ENCODE data around the gene SCAP. TPM values are rescaled to one million over a fixed set of nuclear protein-coding genes. Genes with fewer than 3 reads are reported as not detected.
A peak's percentile ranks its signal among the peaks of the same experiment; 100 is the strongest.

Gene SCAP
- total RNA-seq, 2 experiments from 2014 or later = 53.6 to 56.5 TPM

DNA sequence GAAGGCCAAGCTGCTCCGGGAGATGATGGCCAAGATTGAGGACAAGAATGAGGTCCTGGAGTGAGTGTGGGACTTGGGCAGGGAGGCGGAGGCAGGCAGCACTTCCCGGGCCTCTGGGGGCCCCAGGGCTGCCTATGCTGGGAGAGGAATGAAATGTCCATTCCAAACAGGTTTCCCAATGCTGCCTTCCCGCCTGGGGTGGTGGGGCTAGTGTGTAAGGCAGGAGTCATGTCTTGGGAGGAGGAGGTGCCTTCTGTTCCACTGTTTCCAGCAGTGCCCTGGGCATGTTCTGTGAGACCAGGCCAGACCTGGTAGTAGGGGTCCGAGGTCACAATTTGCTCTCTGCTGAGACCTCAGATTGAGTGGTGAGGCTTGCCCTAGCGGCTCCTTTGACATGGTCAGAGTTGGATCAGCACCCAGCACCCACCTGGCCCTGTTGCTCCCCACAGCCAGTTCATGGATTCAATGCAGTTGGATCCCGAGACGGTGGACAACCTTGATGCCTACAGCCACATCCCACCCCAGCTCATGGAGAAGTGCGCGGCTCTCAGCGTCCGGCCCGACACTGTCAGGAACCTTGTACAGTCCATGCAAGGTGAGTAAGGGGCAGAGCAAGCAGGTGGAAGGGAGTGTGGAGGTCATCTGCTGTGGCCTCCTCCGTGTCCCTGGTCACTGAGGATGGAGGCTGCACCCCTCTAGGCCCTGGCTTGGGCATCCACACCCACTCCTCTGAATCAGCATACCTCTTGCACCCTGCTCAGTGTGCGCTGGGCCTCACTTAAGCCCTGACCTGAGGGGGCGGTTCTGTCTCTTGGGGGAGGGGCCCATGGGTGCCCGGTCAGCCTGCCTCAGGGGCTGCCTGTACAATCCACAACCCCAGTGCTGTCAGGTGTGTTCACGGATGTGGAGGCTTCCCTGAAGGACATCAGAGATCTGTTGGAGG lies 67.6 kb downstream of the SCAP start:
- no peak for DNase-seq
- Mint-ChIP-seq H3K4me3 (no peak overlapping the region), H3K27me3 (no peaks in the 10 kb centered on the region), H3K4me1 (peaks cover 10% of the 10 kb centered on the region), H3K27ac (peak overlapping the region; percentile 32), H3K36me3 (ENCODE audit: low read depth) (peaks cover 19% of the 10 kb centered on the region), H3K9me3 (no peaks in the 10 kb centered on the region)
- ChIA-PET POLR2A (interaction anchor here (1.4 kb wide), 1 partner anchor 13 kb away, joined by 4 read pairs; no protein-coding TSS in a partner anchor), CTCF (no interaction called here)

DNA sequence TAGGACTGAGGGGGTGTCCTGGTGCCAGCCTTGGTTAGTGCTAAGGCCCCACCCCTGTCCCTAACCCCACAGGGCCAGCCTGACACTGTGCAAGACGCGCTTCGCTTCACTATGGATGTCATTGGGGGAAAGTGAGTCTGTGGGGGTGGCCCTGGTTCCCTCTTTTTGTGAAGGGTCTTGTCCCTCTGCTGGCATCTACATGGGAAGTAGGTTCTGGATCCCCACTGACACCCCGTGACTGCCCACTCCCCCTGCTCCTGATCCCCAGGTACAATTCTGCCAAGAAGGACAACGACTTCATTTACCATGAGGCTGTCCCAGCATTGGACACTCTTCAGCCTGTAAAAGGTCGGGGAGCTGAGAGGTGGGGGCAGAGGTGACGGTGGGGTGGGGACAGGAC lies 68.5 kb downstream of the SCAP start:
- CTCF ChIA-PET = interaction anchor here (0.6 to 1.7 kb wide), 3 partner anchors 14 to 19 kb away, joined by 3 to 6 read pairs (median 3); no protein-coding TSS in a partner anchor
- H3K27ac Mint-ChIP-seq = no peak overlapping the region
- POLR2A ChIA-PET = interaction anchor here (1.1 kb wide), 1 partner anchor 12 kb away, joined by 3 read pairs; no protein-coding TSS in a partner anchor
- H3K9me3 Mint-ChIP-seq = no peaks in the 10 kb centered on the region
- H3K4me1 Mint-ChIP-seq = peaks cover 10% of the 10 kb centered on the region
- H3K27me3 Mint-ChIP-seq = no peaks in the 10 kb centered on the region
- H3K4me3 Mint-ChIP-seq = no peak overlapping the region
- DNase-seq = no peak
- H3K36me3 Mint-ChIP-seq (ENCODE audit: low read depth) = peaks cover 15% of the 10 kb centered on the region

DNA sequence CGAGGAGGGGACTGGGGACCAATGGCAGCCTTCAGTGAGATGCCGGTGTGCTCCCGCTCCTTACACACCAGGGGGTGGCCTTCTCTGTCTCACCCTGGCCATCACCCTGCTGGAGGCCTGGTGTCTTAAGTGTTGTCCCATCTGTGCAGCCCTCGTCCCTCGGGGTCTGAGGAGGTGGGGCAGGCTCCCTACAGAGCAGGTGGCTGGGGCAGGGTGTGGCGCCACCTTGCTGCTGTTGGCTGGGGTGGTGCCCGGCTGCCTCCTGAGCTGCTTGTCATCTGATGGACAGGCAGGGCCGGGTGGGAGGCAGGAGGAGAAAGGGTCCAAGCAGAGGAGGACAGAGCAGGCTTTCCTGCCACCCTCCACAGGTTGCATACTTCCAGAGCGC lies 69.0 kb downstream of the SCAP start:
- ChIA-PET POLR2A (interaction anchor here (1.1 kb wide), 1 partner anchor 12 kb away, joined by 3 read pairs; no protein-coding TSS in a partner anchor), CTCF (interaction anchor here (0.5 to 1.7 kb wide), 4 partner anchors 13 to 1845 kb away, joined by 3 to 6 read pairs (median 4); no protein-coding TSS in a partner anchor)
- no peaks in the 10 kb centered on the region for H3K9me3 Mint-ChIP-seq
- no peak overlapping the region for H3K4me3 Mint-ChIP-seq
- no peaks in the 10 kb centered on the region for H3K27me3 Mint-ChIP-seq
- DNase-seq = no peak
- no peak overlapping the region for H3K27ac Mint-ChIP-seq
- peaks cover 10% of the 10 kb centered on the region for H3K4me1 Mint-ChIP-seq
- H3K36me3 Mint-ChIP-seq (ENCODE audit: low read depth) = peaks cover 15% of the 10 kb centered on the region

DNA sequence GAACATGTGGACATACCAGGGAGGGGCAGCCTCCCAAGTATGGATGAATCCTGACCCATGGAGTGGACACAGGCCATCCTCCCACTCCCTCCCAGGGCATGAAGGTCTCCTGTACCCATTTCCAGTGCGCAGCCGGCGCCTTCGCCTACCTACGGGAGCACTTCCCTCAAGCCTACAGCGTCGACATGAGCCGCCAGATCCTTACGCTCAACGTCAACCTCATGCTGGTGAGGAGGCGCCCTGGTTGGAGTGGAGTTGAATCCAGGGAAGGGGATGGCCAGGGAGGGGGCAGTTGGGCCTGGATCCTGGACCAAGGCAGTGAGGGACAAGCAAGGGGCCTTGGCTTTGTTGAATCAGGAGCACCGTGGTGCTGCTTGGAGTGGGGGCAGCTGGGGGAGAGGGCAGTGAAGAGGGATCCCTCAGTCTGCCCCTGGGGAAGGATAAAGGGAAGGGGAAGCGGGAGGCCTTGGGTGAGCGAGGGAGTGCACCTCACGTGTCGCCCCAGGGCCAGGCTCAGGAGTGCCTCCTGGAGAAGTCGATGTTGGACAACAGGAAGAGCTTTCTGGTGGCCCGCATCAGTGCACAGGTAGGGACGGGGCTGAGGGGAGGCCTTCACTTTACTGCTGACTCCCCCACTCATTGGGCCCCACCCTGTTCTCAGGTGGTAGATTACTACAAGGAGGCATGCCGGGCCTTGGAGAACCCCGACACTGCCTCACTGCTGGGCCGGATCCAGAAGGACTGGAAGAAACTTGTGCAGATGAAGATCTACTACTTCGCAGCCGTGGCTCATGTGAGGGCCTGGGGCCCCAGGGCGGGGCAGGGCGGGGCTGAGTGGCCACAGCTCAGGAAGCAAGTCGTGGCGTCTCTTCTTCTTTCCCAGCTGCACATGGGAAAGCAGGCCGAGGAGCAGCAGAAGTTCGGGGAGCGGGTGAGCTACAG lies 69.7 kb downstream of the SCAP start:
- Mint-ChIP-seq H3K27ac (no peak overlapping the region), H3K36me3 (ENCODE audit: low read depth) (peaks cover 9% of the 10 kb centered on the region), H3K27me3 (no peaks in the 10 kb centered on the region), H3K4me3 (no peak overlapping the region), H3K9me3 (no peaks in the 10 kb centered on the region), H3K4me1 (peaks cover 10% of the 10 kb centered on the region)
- DNase-seq = no peak
- POLR2A ChIA-PET = interaction anchor here (1.1 to 1.6 kb wide), 2 partner anchors 9 to 13 kb away, joined by 3 to 4 read pairs; no protein-coding TSS in a partner anchor
- CTCF ChIA-PET = interaction anchor here (0.5 to 1.7 kb wide), 3 partner anchors 15 to 1845 kb away, joined by 3 to 6 read pairs (median 4); no protein-coding TSS in a partner anchor

DNA sequence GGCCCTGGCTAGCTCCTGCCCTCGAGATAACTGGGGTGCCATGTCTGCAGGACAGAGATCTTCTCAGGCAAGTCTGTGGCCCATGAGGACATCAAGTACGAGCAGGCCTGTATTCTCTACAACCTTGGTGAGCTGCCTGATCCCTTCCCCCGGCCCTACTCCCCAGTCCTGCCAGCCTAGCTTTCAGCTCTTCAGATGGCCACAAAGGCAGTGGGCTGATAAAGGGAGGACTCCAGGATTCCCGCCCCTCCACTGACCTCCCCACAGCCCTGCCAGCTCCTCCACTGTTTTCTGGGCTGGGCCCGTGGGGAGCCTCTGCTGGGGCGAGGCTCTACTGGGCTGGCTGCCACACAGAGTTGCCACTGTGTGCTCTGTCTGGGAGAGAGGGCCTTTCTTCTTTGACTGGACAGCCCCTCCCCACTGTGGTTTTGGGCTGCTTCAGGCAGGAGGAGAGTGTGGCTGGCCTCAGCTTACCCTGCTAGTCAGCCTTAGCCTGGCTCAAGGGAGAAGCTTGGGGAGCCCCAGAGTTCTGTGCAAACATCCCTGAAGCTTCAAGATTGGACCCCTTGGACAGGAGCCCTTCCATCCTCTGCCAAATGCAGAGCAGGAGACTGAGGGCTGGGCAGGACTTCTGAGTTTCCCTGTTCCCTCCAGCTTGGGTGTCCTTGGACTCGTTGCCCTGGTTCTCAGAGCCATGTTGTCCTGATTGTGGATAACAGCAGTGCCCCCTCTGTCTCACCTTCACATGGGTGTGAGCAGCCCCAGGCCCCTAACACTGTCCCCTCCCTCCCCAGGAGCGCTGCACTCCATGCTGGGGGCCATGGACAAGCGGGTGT lies 70.6 kb downstream of the SCAP start:
- no peaks in the 10 kb centered on the region for H3K9me3 Mint-ChIP-seq
- CTCF ChIA-PET = interaction anchor here (1.4 kb wide), 1 partner anchor 16 kb away, joined by 5 read pairs; no protein-coding TSS in a partner anchor
- H3K4me1 Mint-ChIP-seq = peaks cover 10% of the 10 kb centered on the region
- no peaks in the 10 kb centered on the region for H3K27me3 Mint-ChIP-seq
- peaks cover 8% of the 10 kb centered on the region for H3K36me3 Mint-ChIP-seq (ENCODE audit: low read depth)
- POLR2A ChIA-PET = interaction anchor here (1.6 kb wide), 1 partner anchor 10 kb away, joined by 4 read pairs; no protein-coding TSS in a partner anchor
- H3K4me3 Mint-ChIP-seq = no peak overlapping the region
- H3K27ac Mint-ChIP-seq = no peak overlapping the region
- no peak for DNase-seq

DNA sequence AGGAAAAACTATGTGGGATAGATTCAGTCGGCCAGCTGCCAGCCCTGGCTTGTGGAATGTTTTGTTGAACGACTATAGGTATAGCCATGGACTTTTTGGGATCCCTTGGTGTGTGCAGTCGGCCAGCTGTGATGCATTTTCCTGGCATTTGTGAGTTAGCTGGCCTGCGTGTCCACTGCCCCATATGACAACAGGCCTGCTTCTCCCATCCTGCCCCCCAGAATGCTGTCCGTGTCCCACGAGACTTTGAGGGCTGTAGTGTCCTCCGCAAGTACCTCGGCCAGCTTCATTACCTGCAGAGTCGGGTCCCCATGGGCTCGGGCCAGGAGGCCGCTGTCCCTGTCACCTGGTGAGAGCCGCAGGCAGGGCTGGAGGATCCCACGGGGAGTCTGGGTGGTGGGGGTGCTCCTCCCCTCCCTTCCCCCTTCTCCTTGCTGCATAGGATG lies 71.3 kb downstream of the SCAP start:
- Mint-ChIP-seq H3K27me3 (no peaks in the 10 kb centered on the region), H3K36me3 (ENCODE audit: low read depth) (peaks cover 7% of the 10 kb centered on the region), H3K4me1 (peaks cover 10% of the 10 kb centered on the region), H3K9me3 (no peaks in the 10 kb centered on the region), H3K27ac (no peak overlapping the region), H3K4me3 (no peak overlapping the region)
- ChIA-PET POLR2A (interaction anchor here (1.6 kb wide), 1 partner anchor 11 kb away, joined by 4 read pairs; no protein-coding TSS in a partner anchor), CTCF (interaction anchor here (1.4 kb wide), 1 partner anchor 16 kb away, joined by 5 read pairs; no protein-coding TSS in a partner anchor)
- DNase-seq = no peak

DNA sequence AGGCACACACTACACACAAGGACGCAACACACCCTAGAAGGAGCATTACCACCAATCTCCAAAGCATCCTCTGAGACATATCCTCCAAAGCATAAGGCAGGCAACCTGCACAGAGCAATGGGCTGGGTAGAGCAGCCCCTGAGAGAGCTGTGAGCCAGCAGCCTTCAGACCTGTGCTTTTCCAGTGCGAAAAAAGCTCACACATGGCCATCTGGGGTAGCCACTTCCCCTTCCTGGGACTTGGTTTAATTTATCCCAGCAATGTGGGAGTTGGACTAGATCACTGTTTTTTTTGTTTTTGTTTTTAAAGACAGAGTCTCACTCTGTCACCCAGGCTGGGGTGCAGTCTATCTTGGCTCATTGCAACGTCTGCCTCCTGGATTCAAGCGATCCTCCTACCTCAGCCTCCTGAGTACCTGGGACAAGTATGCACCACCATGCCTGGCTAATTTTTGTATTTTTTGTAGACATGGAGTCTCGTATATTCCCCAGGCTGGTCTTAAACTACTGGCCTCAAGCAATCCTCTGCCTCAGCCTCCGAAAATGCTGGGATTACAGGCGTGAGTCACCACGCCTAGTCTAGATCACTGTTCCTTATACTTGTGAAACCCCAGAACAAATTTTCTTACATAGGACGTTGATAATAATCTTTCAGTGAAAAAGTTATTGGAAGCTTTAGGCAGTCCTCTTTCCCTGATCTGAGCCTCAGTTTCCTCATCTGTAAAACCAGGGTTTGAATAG lies 76.0 kb downstream of the SCAP start:
- CTCF ChIA-PET = no interaction called here
- POLR2A ChIA-PET = interaction anchor here (0.8 to 0.9 kb wide), 2 partner anchors 10 to 19 kb away, joined by 3 to 6 read pairs; partner anchors contain the start of gene PTPN23
- DNase-seq = no peak
- Mint-ChIP-seq H3K27me3 (no peaks in the 10 kb centered on the region), H3K9me3 (no peaks in the 10 kb centered on the region), H3K4me3 (no peak overlapping the region), H3K36me3 (ENCODE audit: low read depth) (peaks cover 10% of the 10 kb centered on the region), H3K4me1 (peaks cover 12% of the 10 kb centered on the region), H3K27ac (no peak overlapping the region)

DNA sequence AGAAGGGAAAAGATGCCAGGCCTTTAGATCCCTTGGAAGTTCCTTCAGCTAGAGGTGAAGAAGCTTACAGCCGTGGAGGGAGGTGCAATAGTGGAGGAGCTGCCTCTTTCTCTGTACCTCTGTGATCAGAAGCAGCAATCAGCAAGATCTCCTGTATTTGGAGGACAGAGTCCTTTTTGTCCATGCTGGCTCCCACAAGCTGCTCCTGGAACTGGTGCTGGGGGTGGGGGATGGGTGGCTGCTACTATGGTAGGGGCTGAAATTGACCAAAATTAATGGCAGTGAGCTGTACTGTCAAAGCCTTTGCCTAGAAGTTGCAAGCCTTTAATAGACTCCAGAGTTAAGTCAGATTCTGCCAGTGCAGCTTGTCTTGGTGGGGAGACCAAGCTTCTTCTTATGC lies 76.7 kb downstream of the SCAP start:
- no peaks in the 10 kb centered on the region for H3K9me3 Mint-ChIP-seq
- no peaks in the 10 kb centered on the region for H3K27me3 Mint-ChIP-seq
- no peak overlapping the region for H3K4me3 Mint-ChIP-seq
- no peak for DNase-seq
- CTCF ChIA-PET = no interaction called here
- POLR2A ChIA-PET = interaction anchor here (0.8 kb wide), 1 partner anchor 18 kb away, joined by 6 read pairs; the partner anchor contains the start of gene PTPN23
- no peak overlapping the region for H3K27ac Mint-ChIP-seq
- peaks cover 14% of the 10 kb centered on the region for H3K4me1 Mint-ChIP-seq
- H3K36me3 Mint-ChIP-seq (ENCODE audit: low read depth) = peaks cover 10% of the 10 kb centered on the region

DNA sequence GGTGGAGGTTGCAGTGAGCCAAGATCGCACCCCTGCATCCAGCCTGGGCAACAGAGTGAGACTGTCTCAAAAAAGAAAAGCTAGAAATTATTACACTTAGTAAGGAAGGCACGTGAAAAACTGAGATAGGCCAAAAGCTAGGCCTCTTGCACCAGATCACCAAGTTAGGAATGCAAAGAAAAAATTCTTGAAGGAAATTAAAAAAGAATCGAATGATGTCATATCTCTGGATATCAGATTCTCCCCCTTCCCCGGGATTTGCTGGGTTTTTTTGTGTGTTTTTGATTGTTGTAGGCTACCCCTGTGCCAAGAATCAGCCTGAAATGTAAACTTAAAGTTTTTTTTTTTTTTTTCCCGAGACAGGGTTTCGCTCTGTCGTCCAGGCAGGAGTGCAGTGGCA lies 77.5 kb downstream of the SCAP start:
- ChIA-PET CTCF (interaction anchor here (0.7 kb wide), 1 partner anchor 201 kb away, joined by 3 read pairs; no protein-coding TSS in a partner anchor), POLR2A (no interaction called here)
- Mint-ChIP-seq H3K36me3 (ENCODE audit: low read depth) (peaks cover 10% of the 10 kb centered on the region), H3K27me3 (no peaks in the 10 kb centered on the region), H3K4me3 (no peak overlapping the region), H3K27ac (no peak overlapping the region), H3K4me1 (peaks cover 16% of the 10 kb centered on the region), H3K9me3 (no peaks in the 10 kb centered on the region)
- DNase-seq = no peak

DNA sequence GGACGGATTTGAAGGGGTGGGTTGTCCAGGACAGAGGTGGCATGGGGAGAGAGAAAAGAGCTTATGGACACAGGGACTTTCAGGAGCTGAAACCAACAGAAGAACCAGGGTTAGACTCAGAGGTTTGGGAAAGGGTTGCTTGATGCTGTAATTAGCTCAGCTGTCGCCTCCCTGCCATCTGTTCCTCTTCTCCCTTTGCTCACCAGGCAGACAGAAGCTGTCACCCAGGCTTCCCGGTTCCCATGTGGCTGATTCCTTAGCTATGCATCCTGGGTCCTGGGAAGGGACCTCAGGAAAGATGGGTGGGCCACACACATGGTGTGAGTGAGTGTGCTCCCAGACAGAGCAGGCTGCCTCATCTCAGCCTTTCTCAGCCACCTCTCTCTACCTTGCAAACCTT lies 80.9 kb downstream of the SCAP start:
- DNase-seq = no peak
- ChIA-PET CTCF (interaction anchor here (0.6 to 2.0 kb wide), 5 partner anchors 14 to 127 kb away, joined by 3 to 8 read pairs (median 3); no protein-coding TSS in a partner anchor), POLR2A (interaction anchor here (0.9 to 1.3 kb wide), 2 partner anchors 14 kb away, joined by 3 to 4 read pairs; partner anchors contain the start of gene PTPN23)
- H3K4me1 Mint-ChIP-seq = peaks cover 16% of the 10 kb centered on the region
- no peaks in the 10 kb centered on the region for H3K27me3 Mint-ChIP-seq
- H3K27ac Mint-ChIP-seq = peak overlapping the region; percentile 44
- H3K36me3 Mint-ChIP-seq (ENCODE audit: low read depth) = peaks cover 10% of the 10 kb centered on the region
- H3K9me3 Mint-ChIP-seq = no peaks in the 10 kb centered on the region
- H3K4me3 Mint-ChIP-seq = no peak overlapping the region

All from activated CD4-positive, alpha-beta memory T cell treated with anti-CD3 and anti-CD28 coated beads, Interleukin-2, amount 10 ng/mL, durations not matched to agents 7 days and 5 days (primary cell).